DMS114 treated with DMSO at 0.1 percent for 48 hours (cell line): ENCODE results near the gene CFL1.
"Not testable (repeated sequence)": the region's sequence is repeated elsewhere in the genome, so short reads cannot be mapped to it uniquely, and the experiment has no call there.

ENCODE experiments used
- DNase-seq: peaks from one replicate; lab custom pipeline; 2025; ENCODE audit not compliant: unreplicated experiment; lab: John Stamatoyannopoulos, UW

CFL1 gene

GRCh38 chr11:65844231-65844872 is 13.6 kb downstream of the CFL1 start:
- DNase-seq, result no peak

DNA sequence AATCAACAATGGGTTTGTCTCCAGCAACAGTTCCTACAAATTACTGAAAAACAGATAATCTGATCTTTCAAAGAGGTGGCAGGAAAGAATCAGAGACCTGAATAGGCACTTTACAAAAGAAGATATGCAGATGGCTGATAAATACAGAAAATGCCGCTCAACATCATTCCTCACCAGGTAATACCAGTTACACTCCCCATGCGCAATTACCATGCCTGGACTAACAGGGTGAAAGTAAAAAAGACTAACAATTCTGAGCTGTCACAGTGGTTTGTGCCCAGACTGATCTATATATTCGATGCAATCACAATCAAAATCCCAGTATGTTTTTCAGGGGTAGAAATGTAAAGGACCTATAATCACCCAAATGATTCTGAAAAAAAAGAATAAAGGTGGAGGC is 14.2 kb downstream of the CFL1 start:
- no peak for DNase-seq

DNA sequence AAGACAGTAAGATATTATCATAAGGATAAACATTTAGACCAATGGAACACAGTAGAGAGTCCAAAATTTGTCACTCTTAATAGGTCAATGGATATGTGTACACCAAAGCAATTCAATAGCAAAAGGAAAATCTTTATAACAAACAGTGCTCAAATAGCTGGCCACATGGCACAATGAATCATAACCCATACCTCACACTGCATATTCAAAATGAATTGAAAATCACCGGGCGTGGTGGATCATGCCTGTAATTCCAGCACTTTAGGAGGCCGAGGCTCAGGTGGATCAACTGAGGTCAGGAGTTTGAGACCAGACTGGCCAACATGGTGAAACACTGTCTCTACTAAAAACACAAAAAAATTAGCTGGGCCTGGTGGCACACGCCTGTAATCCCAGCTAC is 15.8 kb downstream of the CFL1 start:
- no peak for DNase-seq

DNA sequence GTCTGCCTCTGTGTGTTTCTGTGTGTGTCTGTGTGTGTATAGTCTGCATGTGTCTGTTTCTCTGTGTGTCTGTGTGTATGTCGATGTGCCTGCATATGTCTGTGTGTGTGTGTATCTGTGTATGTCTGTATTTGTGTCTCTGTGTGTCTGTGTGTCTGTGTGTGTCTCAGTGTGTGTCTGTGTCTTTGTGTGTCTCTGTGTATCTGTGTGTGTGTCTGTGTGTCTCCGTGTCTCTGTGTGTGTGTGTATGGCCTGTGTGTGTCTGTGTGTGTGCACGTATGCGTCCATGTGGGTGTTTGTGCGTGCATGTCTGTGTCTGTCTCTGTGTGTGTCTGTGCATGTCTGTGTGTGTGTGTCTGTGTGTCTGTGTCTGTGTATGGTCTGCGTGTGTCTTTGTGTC is 23.8 kb downstream of the CFL1 start:
- DNase-seq, result no peak

GRCh38 chr11:65833297-65834030 is 24.5 kb downstream of the CFL1 start, which contains the start of gene SNX32:
Gene SNX32 (plus strand): TSS chr11:65833963. CDS start chr11:65834066, 103 bp downstream.
- peak; percentile 90 for DNase-seq

GRCh38 chr11:65832231-65832630 is 25.7 kb downstream of the CFL1 start:
- not testable (repeated sequence) for DNase-seq

DNA sequence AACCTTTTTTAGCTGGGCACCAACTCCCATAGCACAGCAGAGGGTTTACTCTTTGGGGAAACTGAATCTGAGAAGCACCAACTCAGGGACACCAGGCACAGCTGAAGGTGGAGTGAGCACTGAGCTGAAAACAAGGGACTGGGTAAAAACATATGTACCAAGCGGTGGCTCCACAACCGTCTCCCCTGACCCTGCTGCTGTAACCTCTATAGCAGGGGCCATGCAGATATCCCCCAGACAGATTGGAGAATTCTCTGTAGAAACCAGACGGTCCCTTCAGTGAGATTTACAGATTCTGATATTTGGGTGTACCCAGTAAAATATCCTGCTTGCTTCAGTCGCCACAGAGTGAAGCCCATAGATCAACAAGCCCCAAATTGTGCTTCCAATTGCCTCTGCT is 28.5 kb downstream of the CFL1 start:
- no peak for DNase-seq

DNA sequence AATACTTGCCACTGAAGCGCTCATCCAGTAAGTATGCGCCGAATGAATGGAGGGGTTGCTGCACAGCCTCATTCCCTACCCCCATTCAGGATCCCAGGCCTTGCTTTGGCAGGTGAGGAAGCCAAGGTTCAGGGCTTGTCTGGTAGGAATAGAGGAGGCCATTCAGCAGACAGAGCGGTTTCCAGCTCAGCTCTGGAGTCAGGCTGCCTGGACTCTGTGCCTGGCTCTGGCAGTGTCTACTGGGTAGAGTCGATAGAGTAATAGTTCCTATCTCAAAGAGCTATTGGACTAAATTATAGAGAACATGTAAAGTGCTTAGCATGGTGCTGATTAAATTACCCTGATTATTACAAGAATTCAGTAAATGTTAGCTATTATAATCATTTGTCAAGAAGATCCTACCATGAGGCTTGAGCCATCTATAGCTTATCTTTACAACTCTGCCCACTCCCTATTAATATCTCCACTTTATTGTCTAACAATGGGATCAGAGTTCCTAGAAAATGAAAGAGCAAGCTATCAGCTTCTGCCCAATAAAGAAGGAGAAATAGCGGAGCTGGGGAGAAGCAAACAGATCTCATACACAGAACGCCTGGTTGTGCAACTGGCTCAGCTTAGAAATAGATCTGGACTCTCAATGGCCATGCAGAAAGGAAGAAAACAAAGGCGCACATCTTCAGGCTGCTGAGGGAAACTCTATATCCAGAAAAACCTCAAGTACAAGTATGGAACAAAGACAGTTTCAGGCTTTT is 30.8 kb downstream of the CFL1 start:
- no peak for DNase-seq

GRCh38 chr11:65822776-65823528 is 35.0 kb downstream of the CFL1 start:
- no peak for DNase-seq

DNA sequence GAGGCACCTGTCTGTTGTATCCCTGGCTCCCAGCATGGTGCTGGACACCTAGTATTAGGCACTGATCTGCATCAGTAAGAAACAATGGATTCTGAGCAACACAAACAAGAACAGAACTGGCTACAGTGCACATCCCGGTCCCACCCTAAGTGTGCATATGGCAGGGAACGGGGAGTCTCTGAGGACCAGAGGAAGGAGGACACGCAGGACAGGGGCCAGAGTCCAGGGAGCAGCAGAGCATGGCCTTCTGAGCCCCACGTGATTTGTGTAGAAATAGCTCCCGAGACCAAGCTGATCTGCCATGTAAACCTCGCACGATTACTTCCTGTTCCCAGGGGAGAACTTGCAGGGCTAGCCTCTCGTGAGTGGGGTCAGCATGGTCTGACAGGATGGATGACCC is 36.9 kb downstream of the CFL1 start:
- no peak for DNase-seq

- DNase-seq, result peak; percentile 76
Observed at GRCh38 chr11:65817835-65818680, 39.9 kb downstream of the CFL1 start.

DNA sequence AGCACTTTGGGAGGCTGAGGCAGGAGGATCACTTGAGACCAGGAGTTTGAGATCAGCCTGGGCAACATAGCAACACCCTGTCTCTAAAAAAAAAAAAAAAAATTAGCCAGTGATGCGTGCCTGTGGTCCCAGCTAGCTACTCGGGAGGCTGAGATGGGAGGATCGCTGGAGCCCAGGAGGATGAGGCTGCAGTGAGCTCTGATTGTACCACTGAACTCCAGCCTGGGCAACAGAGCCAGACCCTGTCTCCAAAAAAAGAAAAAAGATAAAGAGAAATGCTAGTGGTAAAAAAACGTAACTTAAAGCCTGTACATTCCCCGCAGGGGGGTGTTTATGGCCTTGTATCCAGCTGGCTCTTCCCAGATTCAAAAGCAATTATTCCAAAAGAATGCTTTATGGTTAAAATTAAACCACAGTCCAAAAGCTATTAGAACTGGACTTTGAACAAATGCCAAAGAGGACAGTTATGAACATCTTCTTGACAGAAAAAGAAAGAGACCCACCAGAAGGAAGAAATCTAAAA is 40.6 kb downstream of the CFL1 start:
- no peak for DNase-seq

- no peak for DNase-seq
Observed at GRCh38 chr11:65816696-65817095, 41.3 kb downstream of the CFL1 start.

DNA sequence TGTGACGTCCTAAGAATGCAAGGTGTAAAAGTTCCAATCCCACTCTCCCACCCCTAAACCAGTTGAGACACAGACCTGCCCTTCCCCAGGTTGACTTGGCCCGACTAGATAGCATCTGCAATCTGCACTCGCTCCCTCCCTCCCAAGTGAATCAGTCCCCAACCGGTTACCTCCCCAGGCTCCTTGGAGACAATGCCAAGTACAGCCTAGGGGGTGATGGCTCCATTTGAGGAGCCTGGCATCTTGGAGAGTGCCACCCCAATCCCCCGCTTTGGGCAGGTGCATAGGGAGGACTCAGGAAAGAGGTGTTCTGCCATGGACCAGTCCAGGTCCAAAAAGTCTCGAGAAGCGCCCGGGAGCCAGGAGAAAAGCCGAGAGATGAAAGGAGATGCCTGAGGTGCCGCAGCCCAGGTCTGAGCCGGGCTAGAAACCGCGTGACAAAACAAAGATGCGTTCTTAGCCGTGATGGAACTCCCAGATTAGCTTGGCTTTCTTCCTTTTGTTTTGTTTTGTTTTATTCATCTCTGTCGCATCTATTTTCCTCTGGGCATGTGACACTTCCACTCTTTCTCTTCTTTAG is 42.9 kb downstream of the CFL1 start:
- no peak for DNase-seq

- DNase-seq, result no peak
Observed at GRCh38 chr11:65814131-65814985, 43.6 kb downstream of the CFL1 start.

- no peak for DNase-seq
Observed at GRCh38 chr11:65811764-65812475, 46.1 kb downstream of the CFL1 start.

DNA sequence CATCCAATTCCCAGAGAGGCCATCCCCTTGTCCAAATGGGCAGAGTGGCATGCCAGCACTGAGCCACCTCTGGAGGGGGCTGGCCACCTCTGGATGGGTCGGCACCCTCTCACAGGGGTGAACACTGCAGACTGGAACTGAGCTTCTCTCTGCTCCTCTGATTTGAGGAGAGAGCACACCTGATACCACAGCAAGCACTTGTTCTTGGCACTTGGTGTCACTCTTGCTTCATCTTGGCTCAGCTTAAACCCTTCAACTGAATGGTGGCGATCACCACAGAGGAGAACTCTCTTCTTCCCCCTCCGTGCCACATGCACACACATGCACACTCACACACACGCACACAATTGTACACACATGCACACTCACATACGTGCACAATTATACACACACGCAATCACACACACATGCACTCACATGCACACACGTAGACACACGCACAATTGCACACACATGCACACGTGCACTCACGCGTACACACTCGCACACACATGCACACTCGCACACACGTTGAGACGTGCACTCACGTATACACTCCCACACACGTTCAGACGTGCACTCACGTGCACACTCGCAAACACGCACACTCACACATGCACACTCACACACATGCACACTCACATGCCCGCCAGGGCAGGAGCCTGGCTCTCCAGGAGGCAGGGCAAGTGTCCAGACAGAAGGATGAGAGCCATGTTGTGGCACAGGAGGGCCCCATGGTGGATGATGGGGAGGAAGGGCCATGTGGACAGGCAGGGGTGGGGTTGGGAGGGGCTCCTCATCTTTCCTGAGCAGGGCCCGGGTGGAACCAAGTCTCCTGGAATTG is 47.7 kb downstream of the CFL1 start:
- no peak for DNase-seq
